CD1c-positive myeloid dendritic cell (primary cell): ENCODE measurements around the gene PC.

ENCODE experiments used
- DNase-seq: peaks from one replicate; pipeline ENCODE4 v3.0.0-alpha.2; 2016; ENCODE audit errors: extremely low spot score

Gene PC

DNA sequence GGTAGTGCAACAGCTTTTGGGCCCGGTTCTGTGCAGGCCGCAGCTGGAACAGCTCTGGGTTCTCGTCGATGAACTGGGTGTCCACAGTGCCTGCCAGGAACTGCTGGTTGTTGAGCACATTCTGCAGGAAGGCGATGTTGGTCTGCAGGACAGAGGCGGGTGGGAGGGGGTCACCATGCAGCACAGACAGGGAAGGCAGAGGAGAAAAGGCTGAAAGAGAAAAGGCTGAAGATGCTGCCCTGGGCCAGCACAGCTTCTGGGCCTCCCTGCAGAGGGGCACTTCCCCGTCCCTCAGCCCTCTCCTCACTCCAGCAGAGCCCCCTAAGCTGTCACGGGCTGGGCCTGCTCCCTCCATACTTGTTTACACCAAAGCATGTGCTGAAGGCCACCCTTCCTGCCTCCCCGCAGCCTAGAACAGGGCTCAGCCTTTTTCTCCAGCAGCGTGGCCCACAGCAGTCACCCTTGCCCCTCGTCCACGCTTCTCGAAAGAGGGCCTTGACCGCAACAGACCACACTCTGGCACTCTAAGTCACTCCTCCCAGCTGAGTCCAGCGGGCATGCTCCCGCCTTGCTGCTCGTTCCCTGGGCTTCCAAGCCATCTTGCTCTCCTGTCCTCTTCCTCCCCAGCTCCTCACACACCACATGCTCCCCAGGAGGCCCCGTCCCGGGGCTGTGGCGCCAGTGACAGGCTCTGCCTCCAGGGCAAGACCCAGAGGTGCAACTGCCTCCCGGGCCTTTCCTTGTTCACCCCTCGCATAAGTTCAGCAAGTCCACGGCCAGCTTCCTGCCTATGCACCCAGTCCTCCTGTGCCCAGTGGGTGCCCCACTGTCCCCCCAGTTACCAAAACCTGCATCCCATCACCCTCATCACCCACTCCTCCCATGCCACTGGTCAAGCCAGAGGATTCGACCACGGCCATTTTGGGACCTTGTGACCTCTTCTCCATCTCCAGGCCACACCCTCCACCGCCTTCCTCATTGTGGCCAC lies 104.6 kb downstream of the PC start:
- no peak for DNase-seq

DNA sequence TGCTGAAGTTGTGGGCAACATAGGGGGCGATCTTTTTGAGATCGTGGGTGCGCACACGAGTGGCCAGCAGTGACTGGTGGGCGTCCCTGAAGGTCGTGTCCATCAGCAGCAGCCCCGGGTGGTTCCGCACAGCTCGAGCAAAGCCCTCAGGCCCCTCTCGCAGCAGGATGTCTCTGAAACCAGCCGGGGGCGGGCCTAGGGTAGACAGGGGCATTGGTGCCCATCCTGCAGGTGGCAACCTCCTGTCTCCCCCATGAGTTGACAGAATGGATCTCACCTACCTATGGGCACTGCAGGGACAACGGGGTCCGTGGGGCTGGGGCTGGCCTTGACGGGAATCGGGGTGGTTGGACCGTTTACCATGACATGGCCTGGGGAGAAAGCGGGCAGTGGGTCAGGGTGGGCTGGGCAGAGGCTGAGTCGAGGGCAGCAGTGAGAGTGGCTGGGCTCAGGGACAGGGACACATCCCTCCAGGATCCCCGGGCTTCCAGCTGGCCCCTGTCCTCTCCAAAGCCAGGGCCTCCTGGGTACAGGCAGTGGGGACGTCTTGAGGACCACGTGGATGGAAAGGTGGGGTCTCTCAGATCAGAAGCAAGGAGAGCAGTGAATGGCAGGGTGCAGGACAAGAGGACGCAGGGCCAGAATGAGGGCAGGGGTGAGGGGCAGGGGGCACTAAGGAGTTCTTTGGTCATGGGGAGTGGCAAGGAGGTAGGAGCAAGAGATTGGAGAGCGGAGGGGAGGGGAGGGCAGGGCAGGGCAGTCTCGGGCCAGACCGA lies 105.5 kb downstream of the PC start:
- no peak for DNase-seq

GRCh38 chr11:66851698-66852465 lies 106.3 kb downstream of the PC start:
- peak; percentile 58 for DNase-seq

- DNase-seq = no peak
These were observed 107.0 kb downstream of the PC start for GRCh38 chr11:66851239-66851596.

DNA sequence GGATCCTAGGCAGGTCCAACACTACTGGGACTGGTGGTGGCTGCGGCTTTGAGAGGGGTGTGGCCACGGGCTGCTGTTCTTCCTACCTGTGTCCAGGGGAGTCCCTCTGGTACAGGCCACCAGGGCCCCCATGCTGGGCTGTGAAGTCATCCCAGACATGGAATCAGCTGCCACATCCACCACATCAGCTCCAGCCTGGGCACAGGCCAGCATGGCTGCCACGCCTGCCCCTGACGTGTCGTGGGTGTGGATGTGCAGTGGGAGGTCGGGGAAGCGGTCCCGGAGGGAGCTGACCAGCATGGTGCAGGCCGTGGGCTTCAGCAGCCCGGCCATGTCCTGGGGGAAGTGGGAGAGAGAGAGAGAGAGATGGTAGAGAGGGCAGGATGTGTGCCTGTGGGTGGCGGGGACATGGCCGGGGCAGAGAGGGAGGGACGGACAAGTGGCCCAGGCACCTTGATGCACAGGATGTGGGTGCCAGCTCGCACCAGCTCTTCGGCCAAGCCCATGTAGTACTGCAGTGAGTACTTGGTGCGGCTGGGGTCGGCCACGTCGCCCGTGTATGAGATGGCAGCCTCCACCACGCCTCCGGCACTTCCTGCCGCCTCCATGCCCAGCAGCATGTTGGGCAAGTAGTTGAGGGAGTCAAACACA lies 107.5 kb downstream of the PC start:
- DNase-seq = no peak

- DNase-seq = no peak
These were observed 108.0 kb downstream of the PC start for GRCh38 chr11:66850235-66850587.

DNA sequence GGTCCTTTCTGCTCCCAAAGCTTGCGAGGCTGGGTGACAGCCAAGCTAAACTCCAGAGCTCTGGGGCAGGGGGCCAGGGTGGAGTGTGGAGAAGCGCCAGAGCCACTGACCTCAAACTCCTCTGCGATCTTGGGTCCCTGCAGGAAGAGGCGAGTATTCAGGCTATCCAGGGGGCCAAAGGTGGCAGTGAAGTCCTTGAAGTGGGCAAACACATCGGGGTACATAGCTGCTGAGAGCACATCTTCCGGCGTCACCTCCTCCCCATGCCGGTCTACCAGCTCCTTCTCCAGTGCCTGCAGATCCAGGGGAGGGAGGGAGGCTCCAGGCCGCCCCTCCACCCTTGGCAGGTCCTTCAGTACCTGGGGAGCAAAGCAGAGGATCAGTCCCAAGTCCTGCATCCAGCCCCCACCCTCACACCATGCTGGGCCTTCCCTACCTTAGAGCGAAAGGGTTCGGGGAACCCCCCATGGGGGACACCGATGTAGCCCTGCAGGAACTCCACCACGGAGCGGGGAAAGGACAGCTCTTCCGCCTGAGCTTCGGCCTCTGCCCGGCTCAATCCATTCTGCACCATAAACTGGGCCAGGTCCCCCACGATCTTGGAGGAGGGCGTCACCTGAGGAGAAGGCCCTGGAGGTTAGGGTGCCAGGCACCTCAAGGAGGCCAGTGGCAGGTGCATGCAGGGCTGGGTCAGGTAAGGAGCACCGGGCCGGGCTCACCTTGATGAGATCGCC lies 108.5 kb downstream of the PC start:
- no peak for DNase-seq

GRCh38 chr11:66848671-66849500 lies 109.3 kb downstream of the PC start:
- DNase-seq = no peak

GRCh38 chr11:66847461-66848232 lies 110.5 kb downstream of the PC start:
- DNase-seq = no peak

GRCh38 chr11:66846671-66847091 lies 111.5 kb downstream of the PC start:
- peak; percentile 55 for DNase-seq

DNA sequence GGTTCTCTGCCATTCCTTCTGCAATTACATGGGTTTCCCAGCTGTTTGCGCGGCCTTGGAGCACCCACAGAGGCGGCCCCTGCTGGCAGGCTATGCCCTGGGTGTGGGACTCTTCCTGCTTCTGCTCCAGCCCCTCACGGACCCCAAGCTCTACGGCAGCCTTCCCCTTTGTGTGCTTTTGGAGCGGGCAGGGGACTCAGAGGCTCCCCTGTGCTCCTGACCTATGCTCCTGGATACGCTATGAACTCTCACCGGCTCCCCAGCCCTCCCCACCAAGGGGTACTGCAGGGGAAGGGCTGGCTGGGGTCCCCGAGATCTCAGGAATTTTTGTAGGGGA lies 112.3 kb downstream of the PC start:
- no peak for DNase-seq

DNA sequence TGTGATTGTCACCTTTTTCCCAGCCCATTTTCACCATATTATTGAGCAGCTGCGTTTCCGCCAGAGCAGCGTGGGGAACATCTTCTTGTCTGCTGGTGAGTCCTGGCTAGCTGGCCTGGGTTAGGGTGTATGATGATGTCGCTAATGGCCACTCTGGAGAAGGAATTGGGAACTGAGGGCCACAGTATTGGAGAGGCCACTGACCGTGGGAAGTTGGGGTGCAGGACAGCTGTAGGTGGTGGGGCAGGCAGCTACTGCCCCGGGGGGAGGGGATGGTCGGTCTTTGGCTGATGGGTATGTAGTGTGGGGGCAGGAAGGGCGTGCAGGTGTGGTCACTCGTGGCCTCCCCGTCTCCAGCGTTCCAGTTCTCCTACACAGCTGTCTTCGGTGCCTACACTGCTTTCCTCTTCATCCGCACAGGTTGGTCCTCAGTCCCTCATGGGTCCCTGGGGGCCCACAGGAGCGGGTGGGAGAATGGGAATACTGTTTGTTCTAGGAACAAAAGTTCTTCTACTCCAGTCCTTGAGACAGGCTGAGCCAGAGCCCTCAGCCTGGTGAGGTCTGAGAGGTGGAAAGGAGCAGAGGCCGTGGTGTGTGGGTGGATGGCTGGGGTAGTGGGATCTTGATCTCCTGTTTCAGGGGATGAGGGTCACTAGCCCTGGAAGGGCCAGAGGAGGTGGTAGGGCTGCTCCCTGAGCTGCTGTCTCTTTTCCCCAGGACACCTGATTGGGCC lies 112.9 kb downstream of the PC start:
- DNase-seq = no peak

DNA sequence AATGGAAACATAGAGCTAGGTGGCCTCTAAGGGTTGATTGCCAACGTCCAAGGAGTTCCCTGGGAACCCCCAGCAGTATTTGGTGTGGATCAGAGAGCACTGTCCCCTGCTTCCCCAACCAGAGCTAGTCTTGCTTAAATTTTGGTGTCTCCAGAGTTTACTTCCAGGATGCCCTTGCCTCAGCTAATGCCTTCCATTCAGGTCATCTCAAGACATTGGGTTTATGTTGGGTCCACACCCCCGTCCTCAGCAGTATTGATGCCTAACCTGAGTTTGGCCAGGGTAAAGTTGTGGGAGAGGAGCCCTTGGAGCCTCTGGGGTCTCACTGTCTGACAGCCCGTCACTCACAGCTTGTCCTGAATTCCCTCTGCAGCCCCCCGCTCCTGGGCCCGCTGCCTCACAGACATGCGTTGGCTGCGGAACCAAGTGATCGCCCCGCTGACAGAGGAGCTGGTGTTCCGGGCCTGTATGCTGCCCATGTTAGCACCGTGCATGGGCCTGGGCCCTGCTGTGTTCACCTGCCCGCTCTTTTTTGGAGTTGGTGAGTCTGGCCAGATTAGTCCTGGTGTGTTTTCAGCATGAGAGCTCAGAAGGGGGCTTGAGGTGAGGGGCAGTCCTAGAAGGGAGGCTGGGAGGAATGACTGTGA lies 113.6 kb downstream of the PC start:
- DNase-seq = no peak

- no peak for DNase-seq
These were observed 114.2 kb downstream of the PC start for GRCh38 chr11:66843776-66844495.

GRCh38 chr11:66842896-66843775 lies 115.0 kb downstream of the PC start, which contains the start of gene RCE1:
RCE1 (plus strand) TSS chr11:66843441; CDS start chr11:66843456, 15 bp downstream.
- peak; percentile 97 for DNase-seq

GRCh38 chr11:66842501-66842895 lies 115.7 kb downstream of the PC start:
- no peak for DNase-seq
